Chondrocyte (in vitro differentiated cells): Measurements from ENCODE around the gene RIT2. TPM values are rescaled to one million over a fixed set of nuclear protein-coding genes. Genes with fewer than 3 reads are reported as not detected.
A peak's percentile ranks its signal among the peaks of the same experiment; 100 is the strongest.

Experiments
- DNase-seq: peaks from one replicate; pipeline ENCODE4 v3.0.0; 2021; ENCODE audit warnings: mixed read lengths, low spot score
- H3K27ac Mint-ChIP-seq: one replicate; pipeline ENCODE4 v1.8.0; 2021; ENCODE audit warnings: mild to moderate bottlenecking, moderate library complexity, mixed read lengths; ENCODE audit not compliant: unreplicated experiment
- H3K27me3 Mint-ChIP-seq: 2 replicates; pipeline ENCODE4 v1.8.0; 2021; ENCODE audit warnings: low read depth, mixed read lengths
- H3K36me3 Mint-ChIP-seq: 2 replicates; pipeline ENCODE4 v1.8.0; 2021; ENCODE audit warnings: low read depth, mixed read lengths
- H3K4me1 Mint-ChIP-seq: 2 replicates; pipeline ENCODE4 v1.8.0; 2021; ENCODE audit warnings: low read depth, mild to moderate bottlenecking, mixed read lengths
- H3K4me3 Mint-ChIP-seq: one replicate; pipeline ENCODE4 v1.8.0; 2021; ENCODE audit warnings: mild to moderate bottlenecking, moderate library complexity, mixed read lengths; ENCODE audit not compliant: unreplicated experiment
- H3K9me3 Mint-ChIP-seq: 2 replicates; pipeline ENCODE4 v1.8.0; 2021; ENCODE audit warnings: low read depth, mixed read lengths
- total RNA-seq: library from RNA; stranded (reverse); gene quantifications from 3 replicates; pipeline ENCODE4 v1.2.1, GENCODE V29; 2021
- TF ChIP-seq, protein P1 (sequence below): fragments of 200-600 bp; sonication (generic); IDR thresholded peaks from 2 replicates; pipeline ENCODE4 v1.5.0; 2021; ENCODE audit warnings: antibody characterized with exemption, mild to moderate bottlenecking, moderate library complexity

The RIT2 gene
- total RNA-seq, 1 donor from 2014 or later: not detected

- TF ChIP-seq, protein P1, sequence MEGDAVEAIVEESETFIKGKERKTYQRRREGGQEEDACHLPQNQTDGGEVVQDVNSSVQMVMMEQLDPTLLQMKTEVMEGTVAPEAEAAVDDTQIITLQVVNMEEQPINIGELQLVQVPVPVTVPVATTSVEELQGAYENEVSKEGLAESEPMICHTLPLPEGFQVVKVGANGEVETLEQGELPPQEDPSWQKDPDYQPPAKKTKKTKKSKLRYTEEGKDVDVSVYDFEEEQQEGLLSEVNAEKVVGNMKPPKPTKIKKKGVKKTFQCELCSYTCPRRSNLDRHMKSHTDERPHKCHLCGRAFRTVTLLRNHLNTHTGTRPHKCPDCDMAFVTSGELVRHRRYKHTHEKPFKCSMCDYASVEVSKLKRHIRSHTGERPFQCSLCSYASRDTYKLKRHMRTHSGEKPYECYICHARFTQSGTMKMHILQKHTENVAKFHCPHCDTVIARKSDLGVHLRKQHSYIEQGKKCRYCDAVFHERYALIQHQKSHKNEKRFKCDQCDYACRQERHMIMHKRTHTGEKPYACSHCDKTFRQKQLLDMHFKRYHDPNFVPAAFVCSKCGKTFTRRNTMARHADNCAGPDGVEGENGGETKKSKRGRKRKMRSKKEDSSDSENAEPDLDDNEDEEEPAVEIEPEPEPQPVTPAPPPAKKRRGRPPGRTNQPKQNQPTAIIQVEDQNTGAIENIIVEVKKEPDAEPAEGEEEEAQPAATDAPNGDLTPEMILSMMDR: no peak
- no peaks in the 10 kb centered on the region for H3K9me3 Mint-ChIP-seq
- H3K27me3 Mint-ChIP-seq: no peaks in the 10 kb centered on the region
- no peak overlapping the region for H3K27ac Mint-ChIP-seq
- no peak for DNase-seq
- no peaks in the 10 kb centered on the region for H3K36me3 Mint-ChIP-seq
- H3K4me3 Mint-ChIP-seq: no peak overlapping the region
- no peaks in the 10 kb centered on the region for H3K4me1 Mint-ChIP-seq
These were observed 381.0 kb downstream of the RIT2 start for GRCh38 chr18:42734520-42734919.

- DNase-seq: no peak
- H3K27me3 Mint-ChIP-seq: no peaks in the 10 kb centered on the region
- H3K9me3 Mint-ChIP-seq: peaks cover 4% of the 10 kb centered on the region
- H3K36me3 Mint-ChIP-seq: no peaks in the 10 kb centered on the region
- no peak overlapping the region for H3K4me3 Mint-ChIP-seq
- TF ChIP-seq, protein P1: peak; percentile 67
- no peaks in the 10 kb centered on the region for H3K4me1 Mint-ChIP-seq
- H3K27ac Mint-ChIP-seq: no peak overlapping the region
These were observed 385.2 kb downstream of the RIT2 start for GRCh38 chr18:42730272-42730671.

DNA sequence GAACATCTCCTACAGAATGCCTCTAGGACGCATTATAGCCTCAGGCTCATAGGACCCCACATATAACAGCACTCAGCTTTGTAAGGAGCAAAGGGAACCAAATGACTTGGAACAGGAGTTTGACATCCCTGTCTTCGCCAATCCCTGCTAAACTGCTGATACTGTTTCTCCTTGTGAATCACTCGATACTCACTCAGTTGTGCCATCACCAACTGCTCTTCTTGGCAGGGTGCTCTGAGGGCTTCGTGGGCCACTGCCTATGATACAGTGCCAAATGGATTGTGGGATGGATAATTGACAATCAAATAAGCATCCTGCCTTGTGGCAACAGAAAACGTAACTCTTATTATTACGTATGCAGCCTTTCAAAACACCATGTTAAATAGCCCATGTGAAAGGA, 396.3 kb downstream of the RIT2 start:
- no peaks in the 10 kb centered on the region for H3K27me3 Mint-ChIP-seq
- H3K4me3 Mint-ChIP-seq: no peak overlapping the region
- no peak for DNase-seq
- H3K4me1 Mint-ChIP-seq: no peaks in the 10 kb centered on the region
- no peaks in the 10 kb centered on the region for H3K36me3 Mint-ChIP-seq
- no peaks in the 10 kb centered on the region for H3K9me3 Mint-ChIP-seq
- no peak overlapping the region for H3K27ac Mint-ChIP-seq
- TF ChIP-seq, protein P1: no peak

- H3K27ac Mint-ChIP-seq: no peak overlapping the region
These were observed 403.4 kb downstream of the RIT2 start for GRCh38 chr18:42712065-42712464.

GRCh38 chr18:42707080-42707479, 408.4 kb downstream of the RIT2 start:
- Mint-ChIP-seq H3K4me1 (no peaks in the 10 kb centered on the region), H3K27ac (no peak overlapping the region), H3K4me3 (no peak overlapping the region), H3K27me3 (no peaks in the 10 kb centered on the region), H3K36me3 (no peaks in the 10 kb centered on the region), H3K9me3 (no peaks in the 10 kb centered on the region)
- TF ChIP-seq, protein P1: no peak
- DNase-seq: no peak

More at GRCh38 chr18:42712065-42712464, 403.4 kb downstream of the RIT2 start:
- DNase-seq: no peak
- TF ChIP-seq, protein P1: no peak
- H3K4me3 Mint-ChIP-seq: no peak overlapping the region
- no peaks in the 10 kb centered on the region for H3K27me3 Mint-ChIP-seq
- H3K9me3 Mint-ChIP-seq: no peaks in the 10 kb centered on the region
- H3K4me1 Mint-ChIP-seq: no peaks in the 10 kb centered on the region
- H3K36me3 Mint-ChIP-seq: no peaks in the 10 kb centered on the region
